DOHH2 (cell line): ENCODE results near the gene DZIP1.

ENCODE experiments used
- CTCF ChIP-seq: fragments of 200-600 bp; sonication (generic); IDR thresholded peaks from one replicate; pipeline ENCODE4 v1.5.1; 2014; ENCODE audit warnings: antibody characterized with exemption, mild to moderate bottlenecking, low read depth, low read length; ENCODE audit not compliant: poor library complexity, severe bottlenecking
- EZH2phosphoT487 ChIP-seq: fragments of 200-600 bp; sonication (generic); IDR thresholded peaks from 2 replicates; pipeline ENCODE4 v1.6.1; 2017; ENCODE audit warnings: borderline replicate concordance, mild to moderate bottlenecking, antibody characterized with exemption, low read length, moderate library complexity, mixed read lengths

- no peak for TF ChIP-seq CTCF
- TF ChIP-seq EZH2phosphoT487: no peak
These were observed 114.3 kb downstream of the DZIP1 start for GRCh38 chr13:95530178-95530577.
